Gastroesophageal sphincter (tissue), 4 donors: ENCODE results near the gene ILRUN. TPM values are rescaled to one million over a fixed set of nuclear protein-coding genes. Genes with fewer than 3 reads are reported as not detected.

Source experiments
- ATAC-seq: fragments of 150-250 bp; one replicate; pipeline ENCODE4 v1.9.1; 2016; ENCODE audit warnings: mild to moderate bottlenecking, moderate library complexity
- H3K27ac ChIP-seq, 4 donors: fragments of 200-600 bp; sonication (generic) in 3 of 4; 1 replicate in 3 of 4; 2 replicates in 1 of 4; pipeline ENCODE4 v1.5.1; 2016 to 2019
- H3K27me3 ChIP-seq: fragments of 200-600 bp; sonication (generic); one replicate; pipeline ENCODE4 v1.5.1; 2019
- H3K36me3 ChIP-seq, 2 donors: fragments of 200-600 bp; sonication (generic); one replicate each; pipeline ENCODE4 v1.5.1; 2019; ENCODE audit warnings: control low read depth in 1 of 2
- H3K4me1 ChIP-seq, 3 donors: fragments of 200-600 bp; sonication (generic); 1 replicate in 2 of 3; 2 replicates in 1 of 3; pipeline ENCODE4 v1.5.1; 2016 to 2019; ENCODE audit warnings: control low read depth in 2 of 3
- H3K4me3 ChIP-seq, 2 donors: fragments of 200-600 bp; sonication (generic); one replicate each; pipeline ENCODE4 v1.5.1; 2019; ENCODE audit warnings: mild to moderate bottlenecking in 1 of 2, moderate library complexity in 1 of 2
- H3K9me3 ChIP-seq, 3 donors: fragments of 200-600 bp; sonication (generic); one replicate each; pipeline ENCODE4 v1.5.1; 2017 to 2019; ENCODE audit warnings: control low read depth in 2 of 3
- CTCF ChIP-seq, 4 experiments: fragments of 200-600 bp in 2 of 4; fragments of 450-650 bp in 2 of 4; sonication (generic) in 1 of 4; IDR thresholded peaks; one replicate each; pipeline ENCODE4 v1.5.1; 2017 to 2019; ENCODE audit warnings: antibody characterized with exemption in 4 of 4, mild to moderate bottlenecking in 2 of 4, moderate library complexity in 2 of 4
- EP300 ChIP-seq: sonication (generic); formaldehyde crosslinking; IDR thresholded peaks from one replicate; pipeline ENCODE4 v1.6.1; 2017; ENCODE audit warnings: antibody characterized with exemption, mild to moderate bottlenecking
- POLR2A ChIP-seq, 2 donors: fragments of 450-650 bp; IDR thresholded peaks; one replicate each; pipeline ENCODE4 v1.6.1; 2017; ENCODE audit warnings: antibody characterized with exemption in 2 of 2, mild to moderate bottlenecking in 2 of 2, moderate library complexity in 1 of 2
- POLR2AphosphoS5 ChIP-seq: sonication (generic); formaldehyde crosslinking; IDR thresholded peaks from one replicate; pipeline ENCODE4 v1.6.1; 2017; ENCODE audit warnings: antibody characterized with exemption
- WGBS, 2 donors: methylation state at CpG; one replicate each; pipeline ENCODE4 v1.1.5; 2018; ENCODE audit warnings: low coverage in 1 of 2; 5-methylcytosine and 5-hydroxymethylcytosine counted together
- total RNA-seq, 4 donors: library from RNA; depleted of rRNA; stranded (reverse); fragments of >200 nt; gene quantifications; one replicate each; pipeline ENCODE4 v1.1.0, GENCODE V29; 2016

Gene ILRUN
- total RNA-seq, 4 donors from 2014 or later = 84.4 to 116 (median 96.6) TPM

DNA sequence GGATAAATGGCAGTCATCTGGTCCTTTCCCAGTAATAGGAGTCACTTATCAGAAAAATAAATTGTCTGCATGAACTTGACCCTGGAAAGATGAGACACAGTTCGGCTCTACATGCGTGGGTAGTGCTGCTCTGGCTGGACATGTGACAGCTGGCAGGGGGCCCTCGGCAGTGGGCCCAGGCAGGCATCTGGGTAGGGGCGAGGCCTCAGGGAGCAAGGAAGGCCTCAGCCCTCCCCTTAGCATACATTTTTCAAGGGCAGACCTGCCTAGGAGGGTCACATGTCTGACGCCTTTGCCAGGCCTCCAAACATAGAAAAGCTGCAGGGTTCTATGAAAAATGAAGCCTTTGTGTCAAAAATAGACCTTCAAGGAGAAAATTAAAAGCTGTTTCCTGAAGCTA lies 12.8 kb upstream of the ILRUN start:
- TF ChIP-seq POLR2A (IDR thresholded peaks at IDR 0.05) = no peak
- peak; percentile 68 for TF ChIP-seq POLR2AphosphoS5
- no peaks in the 10 kb centered on the region for H3K27me3 ChIP-seq
- ATAC-seq = peak; percentile 88
- H3K27ac ChIP-seq = peak overlapping the region; percentile 32 to 67 (median 46)
- H3K36me3 ChIP-seq = no peaks in the 10 kb centered on the region
- H3K4me1 ChIP-seq = peaks cover 3 to 19% (median 6%) of the 10 kb centered on the region in 3 donors
- 0 to 6% methylated on average over 3 of the region's 5 CpGs for WGBS, 2 donors
- H3K4me3 ChIP-seq = no peak overlapping the region
- no peaks in the 10 kb centered on the region for H3K9me3 ChIP-seq

GRCh38 chr6:34705241-34705640 lies 8.7 kb upstream of the ILRUN start:
- Histone ChIP-seq H3K36me3 (no peaks in the 10 kb centered on the region), H3K4me1 (peaks cover 3 to 19% (median 6%) of the 10 kb centered on the region in 3 donors), H3K4me3 (no peak overlapping the region), H3K27me3 (no peaks in the 10 kb centered on the region), H3K27ac (no peak overlapping the region), H3K9me3 (no peaks in the 10 kb centered on the region)
- no peak for ATAC-seq
- 69 to 74% methylated on average over 3 of the region's 3 CpGs for WGBS, 2 donors
- TF ChIP-seq POLR2A (IDR thresholded peaks at IDR 0.05) = no peak
- TF ChIP-seq POLR2AphosphoS5 = no peak
- TF ChIP-seq CTCF (IDR thresholded peaks at IDR 0.05) = no peak

DNA sequence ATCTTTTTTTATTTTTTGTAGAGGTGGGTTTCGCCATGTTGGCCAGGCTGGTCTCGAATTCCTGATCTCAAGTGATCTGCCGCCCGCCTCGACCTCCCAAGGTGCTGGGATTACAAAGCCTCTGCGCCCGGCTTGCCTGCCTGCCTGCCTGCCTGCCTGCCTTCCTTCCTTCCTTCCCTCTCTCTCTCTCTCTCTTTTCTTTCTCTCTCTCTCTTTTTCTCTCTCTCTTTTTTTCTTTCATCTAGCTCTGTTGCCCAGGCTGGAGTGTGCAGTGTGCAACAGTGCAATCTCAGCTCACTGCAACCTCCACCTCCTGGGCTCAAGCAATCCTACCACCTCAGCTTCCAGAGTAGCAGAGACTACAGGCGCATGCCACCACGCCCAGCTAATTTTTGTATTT lies 4.6 kb upstream of the ILRUN start:
- Histone ChIP-seq H3K27ac (no peak overlapping the region), H3K27me3 (no peaks in the 10 kb centered on the region), H3K4me1 (peaks cover 0 to 6% (median 4%) of the 10 kb centered on the region in 3 donors), H3K36me3 (no peaks in the 10 kb centered on the region), H3K9me3 (no peaks in the 10 kb centered on the region), H3K4me3 (no peak overlapping the region)
- ATAC-seq = no peak
- TF ChIP-seq CTCF (IDR thresholded peaks at IDR 0.05) (no peak), POLR2A (IDR thresholded peaks at IDR 0.05) (no peak), POLR2AphosphoS5 (no peak), EP300 (no peak)
- WGBS, 2 donors = 87 to 98% methylated on average over 6 to 7 of the region's 9 CpGs

- no peak for TF ChIP-seq POLR2A (IDR thresholded peaks at IDR 0.05)
- no peak for TF ChIP-seq EP300
- no peak for TF ChIP-seq CTCF (IDR thresholded peaks at IDR 0.05)
- no peak for TF ChIP-seq POLR2AphosphoS5
- H3K27ac ChIP-seq = peak overlapping the region in 1 of 4 donors; percentile 92
- H3K27me3 ChIP-seq = no peaks in the 10 kb centered on the region
- peaks cover 2 to 35% (median 18%) of the 10 kb centered on the region in 3 donors for H3K4me1 ChIP-seq
- WGBS, 2 donors = 89 to 98% methylated on average over 5 of the region's 5 CpGs
- no peak overlapping the region for H3K4me3 ChIP-seq
- no peak for ATAC-seq
- H3K36me3 ChIP-seq = no peaks in the 10 kb centered on the region
- H3K9me3 ChIP-seq = no peaks in the 10 kb centered on the region
Observed at GRCh38 chr6:34697904-34698559, 1.5 kb upstream of the ILRUN start.

- TF ChIP-seq CTCF (IDR thresholded peaks at IDR 0.05) (no peak), POLR2AphosphoS5 (no peak), EP300 (no peak), POLR2A (IDR thresholded peaks at IDR 0.05) (no peak)
- Histone ChIP-seq H3K27ac (peak overlapping the region in 3 of 4 donors; percentile 92 to 98 (median 97)), H3K36me3 (no peaks in the 10 kb centered on the region), H3K9me3 (no peaks in the 10 kb centered on the region), H3K27me3 (no peaks in the 10 kb centered on the region), H3K4me3 (peak overlapping the region; percentile 75 to 80), H3K4me1 (peaks cover 2 to 40% (median 18%) of the 10 kb centered on the region in 3 donors)
- WGBS, 2 donors = 46 to 52% methylated on average over 5 of the region's 5 CpGs
- no peak for ATAC-seq
Observed at GRCh38 chr6:34697544-34697836, 923 bp upstream of the ILRUN start.
